Cortex of kidney (tissue), 1 donor: ENCODE measurements around the gene TRIM25.

Source experiments
- DNase-seq: peaks from one replicate; lab custom pipeline; 2025; lab: John Stamatoyannopoulos, UW

The TRIM25 gene

DNA sequence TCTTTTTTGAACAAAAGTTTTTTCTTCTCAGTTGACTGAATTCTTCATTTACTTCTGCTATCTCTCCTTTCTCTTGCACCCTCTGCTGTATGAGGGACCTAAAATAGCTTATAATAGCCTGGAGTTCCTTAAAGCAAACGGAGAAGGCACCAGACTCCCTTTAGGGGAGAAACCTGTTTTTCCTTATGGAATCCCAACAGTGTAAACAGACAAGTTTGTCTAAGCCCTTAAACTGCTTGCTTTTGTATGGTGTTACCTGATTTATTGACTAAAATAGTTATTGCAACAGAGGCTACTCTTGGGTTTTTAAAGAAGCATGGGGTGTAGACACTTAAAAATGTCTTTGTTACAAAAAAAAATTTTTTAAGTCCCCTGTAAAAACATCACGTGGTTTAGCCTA lies 12.9 kb upstream of the TRIM25 start:
- DNase-seq = no peak

GRCh38 chr17:56926270-56926669 lies 12.4 kb upstream of the TRIM25 start:
- no peak for DNase-seq

- DNase-seq = no peak
Measured at GRCh38 chr17:56925088-56925487, 11.2 kb upstream of the TRIM25 start.

DNA sequence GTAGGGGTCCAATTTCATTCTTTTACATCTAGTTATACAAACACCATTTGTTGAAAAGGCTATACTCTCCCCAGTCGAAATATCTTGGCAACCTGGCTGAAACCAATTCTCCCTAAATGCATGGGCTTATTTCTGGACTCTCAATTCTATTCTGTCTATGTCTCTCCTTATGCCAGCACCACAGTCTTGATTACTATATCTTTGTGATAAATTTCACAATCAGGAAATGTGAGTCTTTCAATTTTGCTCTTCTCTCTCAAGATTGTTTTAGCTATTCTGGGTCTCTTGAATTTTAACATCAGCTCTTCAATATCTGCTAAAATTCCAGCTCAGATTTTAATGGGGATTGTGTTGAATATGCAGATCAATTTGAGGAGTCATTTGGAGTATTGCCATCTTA lies 5.9 kb upstream of the TRIM25 start:
- no peak for DNase-seq

- DNase-seq = no peak
Measured at GRCh38 chr17:56918916-56919315, 5.1 kb upstream of the TRIM25 start.

DNA sequence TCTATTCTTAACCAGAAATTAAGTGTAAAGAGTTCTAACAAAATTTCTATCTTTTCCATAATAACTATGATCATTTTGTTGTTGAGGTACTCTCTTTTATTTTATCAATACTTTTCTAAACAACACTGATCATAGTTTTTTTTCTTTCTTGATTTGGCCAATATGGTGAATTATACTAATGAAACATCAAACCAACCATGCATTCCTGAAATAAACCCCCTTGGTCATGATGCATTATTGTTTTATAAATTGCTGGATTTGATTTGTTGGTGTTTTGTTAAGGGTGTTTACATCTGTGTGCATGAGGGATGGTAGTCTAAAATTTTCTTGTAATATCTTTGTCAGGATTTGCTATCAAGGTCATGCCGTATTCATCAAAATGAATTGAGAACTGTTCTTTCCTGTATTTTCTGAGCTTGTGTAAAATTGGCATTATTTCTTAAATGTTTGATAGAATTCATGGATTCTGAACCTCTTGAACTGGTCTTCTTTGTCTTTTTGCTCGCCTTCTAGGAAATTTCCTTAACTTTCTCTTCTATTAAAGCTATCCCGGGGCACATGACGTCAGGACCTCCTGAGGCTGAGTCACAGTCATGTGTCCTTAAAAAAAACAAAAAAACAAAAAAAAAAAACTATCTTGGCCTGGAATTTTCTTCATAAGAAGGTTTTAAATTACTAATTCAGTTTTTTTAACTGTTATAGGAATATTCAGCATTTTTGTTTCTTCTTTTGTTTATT lies 3.9 kb upstream of the TRIM25 start:
- DNase-seq = no peak

DNA sequence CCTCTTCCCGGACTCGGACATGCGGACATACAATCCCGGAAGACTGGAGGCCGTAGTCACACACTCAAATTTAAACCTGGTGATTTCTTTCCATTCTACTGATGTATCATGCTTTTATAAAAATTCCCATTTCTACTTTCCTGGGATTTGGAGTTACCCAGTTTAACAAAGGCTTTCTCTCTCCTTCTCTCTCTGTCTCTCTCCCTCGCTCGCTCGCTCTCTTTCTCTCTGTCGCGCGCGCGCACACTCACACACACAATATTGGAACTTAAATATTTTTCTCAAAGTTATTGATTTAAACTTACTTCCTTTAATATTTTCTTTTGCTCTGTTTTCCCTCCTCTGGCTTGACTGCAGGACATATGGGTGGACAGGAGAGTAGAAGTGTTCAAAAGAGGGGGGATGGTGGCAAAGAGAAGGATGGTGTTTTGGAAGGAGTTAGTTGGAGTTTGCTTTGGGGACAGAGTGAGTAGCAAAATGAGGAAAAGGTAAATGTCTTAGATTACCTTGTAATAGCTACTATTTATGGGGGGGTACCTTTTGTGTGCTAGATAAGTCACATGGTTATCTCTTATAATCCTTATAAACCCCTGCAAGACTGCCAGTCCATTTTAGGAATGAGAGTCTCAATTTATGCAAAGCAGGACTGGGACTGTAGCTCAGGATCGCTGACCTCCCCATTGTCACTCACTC lies 878 bp upstream of the TRIM25 start:
- DNase-seq = no peak

DNA sequence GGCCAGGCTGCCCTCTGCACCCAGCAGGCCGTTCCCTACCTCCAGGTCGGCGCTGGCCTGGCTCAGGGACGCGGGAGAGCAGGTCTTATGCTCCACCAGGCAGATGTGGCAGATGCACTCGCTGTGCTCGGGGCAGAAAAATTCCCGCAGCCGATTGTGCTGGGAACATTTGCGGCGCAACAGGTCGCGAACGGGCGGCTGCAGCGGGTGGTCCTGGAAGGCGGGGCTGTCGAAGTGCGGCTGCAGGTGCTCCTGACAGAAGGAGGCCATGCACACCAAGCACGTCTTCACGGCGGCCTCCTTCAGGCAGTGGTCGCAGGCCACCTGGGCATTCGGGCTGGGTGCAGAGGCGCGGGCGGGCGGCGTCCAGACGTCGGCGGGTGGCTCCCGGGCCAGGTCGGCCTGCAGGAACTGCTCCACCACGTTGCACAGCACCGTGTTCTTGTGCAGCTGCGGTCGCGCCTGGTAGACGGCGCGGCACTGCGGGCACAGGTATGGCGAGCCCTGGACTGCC lies 439 bp downstream of the TRIM25 start:
- DNase-seq = no peak

GRCh38 chr17:56913000-56913311 lies 893 bp downstream of the TRIM25 start:
- no peak for DNase-seq

DNA sequence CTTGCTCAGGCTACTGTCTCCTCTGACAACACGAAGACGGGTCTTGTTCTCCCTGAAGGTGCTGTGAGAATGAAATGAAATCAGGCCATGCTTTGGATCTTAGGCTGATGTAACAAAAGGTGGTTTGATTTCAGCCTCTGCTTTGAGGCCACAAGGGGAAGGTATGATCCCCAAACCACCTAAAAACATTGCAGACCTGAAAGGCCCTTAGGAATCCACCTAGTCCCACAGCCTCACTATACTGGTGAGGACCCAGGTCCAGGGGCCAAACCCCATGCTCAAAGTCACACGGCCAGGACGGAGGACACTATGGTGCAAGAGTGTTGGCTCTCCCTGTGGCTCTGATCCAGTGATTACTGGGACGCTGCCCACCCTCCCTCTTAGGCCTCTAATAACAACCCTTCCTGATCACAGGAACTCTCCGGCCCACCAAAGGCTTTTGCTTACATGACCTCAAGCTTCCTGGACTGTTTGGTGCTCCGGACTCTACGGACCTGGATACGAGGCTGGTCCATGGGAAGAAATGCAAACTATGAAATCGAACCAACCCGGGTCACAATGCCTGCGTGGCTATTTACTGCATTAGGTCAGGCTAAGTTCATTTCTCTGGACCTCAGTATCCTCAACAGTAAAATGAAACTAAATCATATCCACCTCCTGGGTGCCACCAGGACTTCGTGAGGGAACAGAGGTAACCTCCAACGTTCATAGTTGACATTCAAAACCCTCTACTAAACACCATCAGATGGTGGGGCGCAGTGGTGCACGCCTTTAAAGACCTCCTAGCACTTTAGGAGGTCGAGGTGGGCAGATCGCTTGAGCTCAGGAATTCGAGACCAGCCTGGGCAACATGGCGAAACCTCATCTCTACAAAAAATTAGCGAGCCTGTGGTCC lies 1.5 kb downstream of the TRIM25 start:
- DNase-seq = no peak

DNA sequence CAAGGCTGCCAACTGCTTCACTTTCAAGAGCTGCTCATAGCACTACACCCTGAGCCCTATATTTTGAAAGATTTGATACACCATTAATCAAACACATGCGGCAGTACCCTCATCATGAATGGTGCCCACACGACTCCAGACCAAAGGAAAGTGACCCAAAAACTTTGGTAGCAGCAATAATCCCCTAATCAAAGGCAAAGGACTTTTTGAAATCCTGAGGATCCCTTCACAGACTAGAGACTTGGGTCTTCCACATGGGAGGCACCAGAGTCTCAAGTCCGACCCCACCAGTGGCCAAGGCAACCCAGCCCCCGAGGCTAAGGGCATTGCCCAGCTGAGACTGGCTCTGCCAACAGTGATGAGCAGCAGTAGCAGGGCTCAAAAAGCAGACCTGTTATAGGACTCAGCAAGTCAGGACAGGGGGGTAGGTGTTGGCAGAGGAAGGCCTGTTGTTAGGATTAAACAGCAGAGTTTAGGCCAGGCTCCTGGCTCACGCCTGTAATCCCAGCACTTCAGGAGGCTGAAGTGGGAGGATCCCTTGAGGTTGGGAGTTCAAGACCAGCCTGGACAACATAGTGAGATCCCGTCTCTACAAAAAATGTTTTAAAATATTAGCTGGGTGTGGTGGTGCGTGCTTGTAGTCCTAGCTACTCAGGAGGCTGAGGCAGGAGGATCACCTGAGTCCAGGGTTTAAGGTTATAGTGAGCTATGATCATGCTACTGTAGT lies 3.2 kb downstream of the TRIM25 start:
- DNase-seq = no peak

DNA sequence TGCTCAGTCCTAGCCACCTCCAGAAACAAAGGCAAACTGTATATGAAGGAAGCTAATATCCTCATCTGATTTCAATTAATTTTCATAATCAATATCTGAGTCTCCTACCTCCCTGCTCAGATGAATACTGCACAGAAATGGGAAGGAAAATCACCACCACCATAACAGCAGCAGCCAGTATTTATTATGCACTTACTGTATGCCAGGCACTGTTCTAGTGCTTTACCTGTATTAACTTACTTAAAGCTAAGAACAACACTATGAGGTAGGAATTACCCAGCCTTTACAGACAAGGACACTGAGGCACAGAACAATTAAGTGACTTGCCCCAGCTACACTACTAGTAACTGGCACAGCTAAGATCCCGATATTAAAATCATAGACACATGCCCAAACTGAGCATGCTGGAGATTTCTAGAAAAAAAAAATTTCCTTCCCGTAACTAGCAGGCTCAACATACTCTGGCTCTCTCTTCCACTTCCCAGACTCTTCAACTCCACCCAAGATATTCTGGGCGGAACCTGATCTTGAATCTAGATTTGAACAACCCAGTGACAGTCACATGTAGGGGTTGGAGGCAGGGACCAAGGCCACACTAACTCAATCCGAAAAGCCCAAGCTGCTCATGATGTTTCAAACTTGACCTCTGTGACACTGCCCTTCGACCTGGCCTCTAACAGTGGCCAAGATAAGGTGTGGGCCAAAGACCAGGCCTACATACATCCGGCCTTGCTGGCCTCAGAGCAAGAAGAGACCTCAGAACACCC lies 3.9 kb downstream of the TRIM25 start:
- no peak for DNase-seq

DNA sequence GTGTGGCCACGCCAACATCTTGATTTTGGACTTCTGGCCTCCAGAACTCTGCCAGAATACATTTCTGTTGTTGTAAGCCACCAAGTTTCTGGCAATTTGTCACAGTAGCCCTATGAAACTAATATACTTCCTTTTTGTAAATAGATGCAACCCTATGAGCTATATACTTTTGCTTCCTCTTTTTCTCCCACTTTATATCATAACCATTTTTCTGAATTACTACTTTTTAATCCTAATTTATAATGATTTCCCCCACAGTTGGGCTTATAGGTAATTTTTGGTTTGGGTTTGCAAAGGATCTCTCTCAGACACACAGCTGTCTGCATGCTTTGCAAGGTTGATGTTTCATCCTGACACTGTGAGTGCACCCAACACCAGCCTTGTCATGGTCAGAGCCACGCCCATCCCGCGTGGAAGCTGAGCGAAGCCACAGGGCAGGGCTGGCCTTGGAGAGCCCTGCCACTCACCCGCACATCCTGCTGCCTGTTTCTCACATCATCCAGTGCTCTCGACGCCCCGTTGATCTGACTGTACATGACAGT lies 5.8 kb downstream of the TRIM25 start:
- no peak for DNase-seq

DNA sequence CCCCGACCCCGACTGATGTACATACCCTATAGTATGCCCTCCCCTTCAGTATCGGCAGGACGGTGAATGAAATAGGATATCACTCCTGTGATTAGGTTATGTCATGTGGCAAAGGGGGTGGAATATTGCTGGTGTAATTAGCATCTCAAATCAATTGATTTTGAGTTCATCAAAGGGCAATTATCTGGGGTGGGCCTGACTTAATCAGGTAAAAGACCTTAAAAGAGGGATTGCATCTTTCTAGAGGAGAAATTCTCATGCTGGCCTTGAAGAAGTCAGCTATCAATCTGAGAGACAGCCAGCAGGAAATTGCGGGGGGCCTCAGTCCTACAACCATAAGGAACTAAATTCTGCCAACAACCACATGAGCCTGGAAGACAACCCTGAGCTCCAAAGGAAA lies 10.3 kb downstream of the TRIM25 start:
- DNase-seq = no peak

- no peak for DNase-seq
Measured at GRCh38 chr17:56902348-56902747, 11.5 kb downstream of the TRIM25 start.

GRCh38 chr17:56899403-56899802 lies 14.4 kb downstream of the TRIM25 start:
- no peak for DNase-seq

DNA sequence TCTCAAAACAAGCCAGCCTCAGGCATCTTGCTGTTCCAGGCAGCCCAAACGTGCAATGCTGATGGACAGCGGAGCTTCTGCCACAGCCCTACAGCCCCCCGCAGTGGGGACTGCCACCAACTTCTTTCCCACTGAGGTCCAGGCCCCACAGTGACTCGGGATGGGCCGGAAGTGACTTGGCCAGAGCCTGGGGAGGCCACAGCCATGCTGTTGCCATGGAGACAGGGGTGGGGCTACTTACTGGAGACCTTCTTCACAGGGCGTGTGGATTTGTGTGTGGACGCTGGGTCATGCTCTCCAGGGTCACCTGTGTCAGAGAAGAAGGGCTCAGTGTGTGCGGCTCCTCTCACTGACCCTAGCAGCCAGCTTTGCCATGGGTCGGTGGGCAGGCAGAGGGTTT lies 15.0 kb downstream of the TRIM25 start:
- DNase-seq = no peak

- DNase-seq = no peak
Measured at GRCh38 chr17:56897646-56898424, 16.0 kb downstream of the TRIM25 start.

GRCh38 chr17:56896968-56897359 lies 16.9 kb downstream of the TRIM25 start:
- no peak for DNase-seq
